Epithelial cell of proximal tubule (primary cell): Measurements from ENCODE around the gene ETV6. TPM values are rescaled to one million over a fixed set of nuclear protein-coding genes. Genes with fewer than 3 reads are reported as not detected.

Experiments
- DNase-seq: peaks from one replicate; pipeline ENCODE4 v3.0.0-alpha.2; 2011; ENCODE audit warnings: low read depth
- H3K4me3 ChIP-seq: 2 replicates; pipeline ENCODE4 v1.5.1; 2011; ENCODE audit warnings: low read depth, mild to moderate bottlenecking, low read length
- total RNA-seq: library from RNA; depleted of rRNA; stranded (reverse); fragments of >200 nt; gene quantifications from 2 replicates; pipeline ENCODE4 v1.2.3, GENCODE V29; 2015
- TF ChIP-seq, protein P1 (sequence below): conservative IDR thresholded peaks from 2 replicates; pipeline ENCODE4 v1.5.1; 2012; ENCODE audit warnings: low read depth, mild to moderate bottlenecking, low read length

Gene ETV6
- total RNA-seq, 1 donor from 2014 or later, result 12.9 TPM

- H3K4me3 ChIP-seq, result no peak overlapping the region
- DNase-seq, result no peak
- TF ChIP-seq, protein P1, sequence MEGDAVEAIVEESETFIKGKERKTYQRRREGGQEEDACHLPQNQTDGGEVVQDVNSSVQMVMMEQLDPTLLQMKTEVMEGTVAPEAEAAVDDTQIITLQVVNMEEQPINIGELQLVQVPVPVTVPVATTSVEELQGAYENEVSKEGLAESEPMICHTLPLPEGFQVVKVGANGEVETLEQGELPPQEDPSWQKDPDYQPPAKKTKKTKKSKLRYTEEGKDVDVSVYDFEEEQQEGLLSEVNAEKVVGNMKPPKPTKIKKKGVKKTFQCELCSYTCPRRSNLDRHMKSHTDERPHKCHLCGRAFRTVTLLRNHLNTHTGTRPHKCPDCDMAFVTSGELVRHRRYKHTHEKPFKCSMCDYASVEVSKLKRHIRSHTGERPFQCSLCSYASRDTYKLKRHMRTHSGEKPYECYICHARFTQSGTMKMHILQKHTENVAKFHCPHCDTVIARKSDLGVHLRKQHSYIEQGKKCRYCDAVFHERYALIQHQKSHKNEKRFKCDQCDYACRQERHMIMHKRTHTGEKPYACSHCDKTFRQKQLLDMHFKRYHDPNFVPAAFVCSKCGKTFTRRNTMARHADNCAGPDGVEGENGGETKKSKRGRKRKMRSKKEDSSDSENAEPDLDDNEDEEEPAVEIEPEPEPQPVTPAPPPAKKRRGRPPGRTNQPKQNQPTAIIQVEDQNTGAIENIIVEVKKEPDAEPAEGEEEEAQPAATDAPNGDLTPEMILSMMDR, result no peak
Observed at GRCh38 chr12:11894890-11895289, 245.4 kb downstream of the ETV6 start.

GRCh38 chr12:11895421-11896078 is 246.1 kb downstream of the ETV6 start:
- DNase-seq, result no peak
- TF ChIP-seq, protein P1, result no peak
- no peak overlapping the region for H3K4me3 ChIP-seq

DNA sequence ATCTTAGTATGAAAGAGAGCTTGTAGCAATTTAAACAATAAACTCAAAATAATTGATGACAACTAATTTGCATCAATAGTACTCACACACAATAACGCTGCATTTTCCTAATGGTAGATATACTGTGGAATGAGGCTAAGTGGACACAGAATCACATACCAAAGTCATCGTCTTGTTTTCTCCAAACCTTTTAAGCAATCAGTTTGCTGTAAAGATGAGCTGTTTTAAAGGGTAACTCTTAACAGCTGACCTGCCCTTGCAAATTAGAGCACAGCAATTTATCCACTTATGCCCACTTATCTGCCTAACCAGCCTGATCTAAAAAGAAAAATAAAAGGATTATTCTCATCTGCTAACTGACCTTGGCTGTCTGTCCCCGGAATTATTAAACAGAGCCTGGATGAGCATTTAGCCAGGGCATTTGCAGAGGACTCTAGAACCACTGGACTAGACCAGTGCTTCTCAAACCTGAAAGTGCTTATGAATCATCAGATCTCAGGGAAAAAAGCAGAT is 247.0 kb downstream of the ETV6 start:
- TF ChIP-seq, protein P1, result no peak
- no peak overlapping the region for H3K4me3 ChIP-seq
- no peak for DNase-seq

GRCh38 chr12:11897923-11898322 is 248.4 kb downstream of the ETV6 start:
- TF ChIP-seq, protein P1, result no peak
- no peak overlapping the region for H3K4me3 ChIP-seq
- DNase-seq, result no peak

DNA sequence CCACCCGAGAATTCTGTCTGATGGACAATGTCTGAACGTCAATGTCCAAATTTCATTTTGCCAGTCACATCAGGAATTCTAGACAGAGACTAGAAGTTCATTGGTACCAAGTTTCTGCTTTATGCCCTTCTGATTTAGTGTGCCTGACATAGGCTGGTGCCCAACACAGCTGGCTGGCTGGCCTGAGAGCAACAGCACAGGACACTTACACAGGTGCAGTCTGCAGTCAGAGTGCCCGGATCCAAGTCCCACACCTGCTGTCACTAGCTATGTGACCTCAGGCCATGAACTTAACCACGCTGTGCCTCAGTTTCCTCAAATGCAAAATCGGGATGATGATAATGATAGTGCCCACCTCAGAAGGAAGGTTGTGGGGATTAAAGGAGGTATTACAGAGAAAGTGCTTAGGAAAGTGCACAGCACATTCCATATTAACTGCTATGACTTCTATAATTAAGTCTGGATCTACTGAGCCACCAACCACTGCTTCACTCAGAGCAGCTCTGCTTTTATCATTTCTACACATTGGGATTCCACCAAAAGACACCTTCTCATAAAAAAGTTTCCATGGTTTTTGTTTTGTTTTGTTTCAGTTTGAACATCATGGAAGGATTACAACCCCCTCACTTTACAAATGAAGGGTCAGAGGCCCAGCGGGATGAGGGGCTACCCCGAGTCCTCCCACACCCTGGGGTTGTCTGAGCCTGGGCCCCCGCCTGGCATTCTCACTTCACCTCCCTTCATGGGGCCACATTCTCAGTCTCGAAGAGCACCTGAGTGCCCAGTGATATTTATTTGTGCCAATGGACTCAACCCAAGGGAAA is 252.4 kb downstream of the ETV6 start:
- no peak for DNase-seq
- TF ChIP-seq, protein P1, result no peak
- no peak overlapping the region for H3K4me3 ChIP-seq

GRCh38 chr12:11902525-11902875 is 253.0 kb downstream of the ETV6 start:
- TF ChIP-seq, protein P1, result no peak
- no peak overlapping the region for H3K4me3 ChIP-seq
- no peak for DNase-seq
